Right kidney (tissue), 1 donor: ENCODE results near the gene ZBTB43.
"Not testable (repeated sequence)": the region's sequence is repeated elsewhere in the genome, so short reads cannot be mapped to it uniquely, and the experiment has no call there.

ENCODE experiments used
- DNase-seq: peaks from one replicate; pipeline ENCODE4 v3.0.0-alpha.2; 2016

Gene ZBTB43

GRCh38 chr9:126824052-126824451, 19.2 kb downstream of the ZBTB43 start:
- DNase-seq = not testable (repeated sequence)

- no peak for DNase-seq
Measured at GRCh38 chr9:126827227-126827626, 22.4 kb downstream of the ZBTB43 start.

- no peak for DNase-seq
Measured at GRCh38 chr9:126829035-126829434, 24.2 kb downstream of the ZBTB43 start.

- no peak for DNase-seq
Measured at GRCh38 chr9:126830827-126831226, 26.0 kb downstream of the ZBTB43 start.

GRCh38 chr9:126832440-126832839, 27.6 kb downstream of the ZBTB43 start:
- no peak for DNase-seq

GRCh38 chr9:126833020-126833419, 28.2 kb downstream of the ZBTB43 start:
- no peak for DNase-seq

- no peak for DNase-seq
Measured at GRCh38 chr9:126833710-126834345, 29.0 kb downstream of the ZBTB43 start.

- DNase-seq = no peak
Measured at GRCh38 chr9:126834672-126835071, 29.8 kb downstream of the ZBTB43 start.

- DNase-seq = no peak
Measured at GRCh38 chr9:126836216-126836615, 31.4 kb downstream of the ZBTB43 start.

GRCh38 chr9:126838055-126838811, 33.4 kb downstream of the ZBTB43 start:
- DNase-seq = no peak

- DNase-seq = no peak
Measured at GRCh38 chr9:126838895-126839294, 34.1 kb downstream of the ZBTB43 start.

GRCh38 chr9:126839301-126839700, 34.5 kb downstream of the ZBTB43 start:
- no peak for DNase-seq

- DNase-seq = no peak
Measured at GRCh38 chr9:126842220-126842842, 37.5 kb downstream of the ZBTB43 start.

- DNase-seq = no peak
Measured at GRCh38 chr9:126842977-126843799, 38.3 kb downstream of the ZBTB43 start.

- DNase-seq = no peak
Measured at GRCh38 chr9:126844085-126844484, 39.2 kb downstream of the ZBTB43 start.

GRCh38 chr9:126847051-126847450, 42.2 kb downstream of the ZBTB43 start:
- DNase-seq = no peak

- no peak for DNase-seq
Measured at GRCh38 chr9:126849591-126850225, 44.9 kb downstream of the ZBTB43 start.

- no peak for DNase-seq
Measured at GRCh38 chr9:126851286-126851880, 46.5 kb downstream of the ZBTB43 start.

- DNase-seq = no peak
Measured at GRCh38 chr9:126852086-126852688, 47.3 kb downstream of the ZBTB43 start.

GRCh38 chr9:126853667-126854066, 48.8 kb downstream of the ZBTB43 start:
- no peak for DNase-seq

- no peak for DNase-seq
Measured at GRCh38 chr9:126854734-126855133, 49.9 kb downstream of the ZBTB43 start.
